K562 (cell line): ENCODE measurements around the gene PEDS1. TPM values are rescaled to one million over a fixed set of nuclear protein-coding genes. Genes with fewer than 3 reads are reported as not detected.

Source experiments
- ATF3 ChIP-seq, 2 experiments: fragments of 450-650 bp in 1 of 2; sonication (generic) in 1 of 2; formaldehyde crosslinking in 1 of 2; IDR thresholded peaks in 1 of 2; conservative IDR thresholded peaks in 1 of 2; 2 replicates each; pipeline versions ENCODE4 v1.6.1 to v1.8.1; 2016 to 2023; ENCODE audit warnings: mild to moderate bottlenecking in 2 of 2, moderate library complexity in 2 of 2, inconsistent platforms in 1 of 2, missing genetic modification reagents in 1 of 2
- CSDE1 ChIP-seq, 2 experiments: fragments of 450-650 bp; IDR thresholded peaks; 2 replicates each; pipeline ENCODE4 v1.6.1; 2016; ENCODE audit warnings: mild to moderate bottlenecking in 1 of 2
- FOXP4 ChIP-seq: sonication (generic); formaldehyde crosslinking; IDR thresholded peaks from 2 replicates; pipeline ENCODE4 v1.8.0; 2022; ENCODE audit warnings: mild to moderate bottlenecking, missing genetic modification reagents, borderline replicate concordance
- HDAC2 ChIP-seq: fragments of 450-650 bp; IDR thresholded peaks from 2 replicates; pipeline ENCODE4 v1.6.1; 2016; ENCODE audit warnings: mild to moderate bottlenecking
- JUNB ChIP-seq: fragments of 450-650 bp; formaldehyde crosslinking; conservative IDR thresholded peaks from 2 replicates; pipeline ENCODE4 v1.4.0; 2020; ENCODE audit warnings: mild to moderate bottlenecking
- KDM4B ChIP-seq, 2 experiments: fragments of 450-650 bp in 1 of 2; sonication (generic) in 1 of 2; IDR thresholded peaks; 2 replicates each; pipeline ENCODE4 v1.6.1; 2016 to 2017; ENCODE audit warnings: borderline replicate concordance in 2 of 2, antibody characterized with exemption in 1 of 2, low read depth in 1 of 2, mild to moderate bottlenecking in 1 of 2
- LCOR ChIP-seq: sonication (generic); formaldehyde crosslinking; IDR thresholded peaks from 2 replicates; pipeline ENCODE4 v1.8.0; 2022; ENCODE audit warnings: mild to moderate bottlenecking, missing genetic modification reagents
- MCM5 ChIP-seq: fragments of 450-650 bp; IDR thresholded peaks from 2 replicates; pipeline ENCODE4 v1.6.1; 2016; ENCODE audit warnings: low read depth
- SAP30 ChIP-seq: fragments of 200-600 bp; sonication (generic); IDR thresholded peaks from 2 replicates; pipeline ENCODE4 v1.6.1; 2012; ENCODE audit warnings: borderline replicate concordance, low read depth, mild to moderate bottlenecking, moderate library complexity, low read length, control low read depth, inconsistent platforms; ENCODE audit not compliant: insufficient read depth, poor library complexity, severe bottlenecking
- SMARCA4 ChIP-seq: fragments of 450-650 bp; IDR thresholded peaks from 2 replicates; pipeline ENCODE4 v1.6.1; 2016
- SMARCE1 ChIP-seq: fragments of 450-650 bp; IDR thresholded peaks from 2 replicates; pipeline ENCODE4 v1.7.1; 2016; ENCODE audit warnings: mild to moderate bottlenecking
- SREBF2 ChIP-seq: sonication (generic); formaldehyde crosslinking; IDR thresholded peaks from 2 replicates; pipeline ENCODE4 v1.4.0; 2020; ENCODE audit warnings: mild to moderate bottlenecking, missing genetic modification reagents
- SRSF3 ChIP-seq: fragments of 200-400 bp; formaldehyde crosslinking; IDR thresholded peaks from 2 replicates; pipeline ENCODE4 v1.6.1; 2016; ENCODE audit warnings: mild to moderate bottlenecking, low read length, moderate library complexity; ENCODE audit not compliant: insufficient read depth
- ZFP30 ChIP-seq: fragments of 250-450 bp; sonication (Bioruptor Pico); IDR thresholded peaks from 2 replicates; pipeline ENCODE4 v1.8.0; 2022; ENCODE audit warnings: moderate library complexity, mild to moderate bottlenecking, inconsistent platforms, borderline replicate concordance
- ZNF12 ChIP-seq: sonication (generic); formaldehyde crosslinking; IDR thresholded peaks from 2 replicates; pipeline ENCODE4 v1.4.0; 2020; ENCODE audit warnings: mild to moderate bottlenecking, missing genetic modification reagents
- ZNF140 ChIP-seq: fragments of 250-450 bp; sonication (Bioruptor Pico); IDR thresholded peaks from 2 replicates; pipeline ENCODE4 v1.8.0; 2021; ENCODE audit warnings: moderate library complexity, mild to moderate bottlenecking, inconsistent platforms
- ZNF3 ChIP-seq: fragments of 250-450 bp; sonication (Bioruptor Pico); IDR thresholded peaks from 2 replicates; pipeline ENCODE4 v1.5.0; 2021; ENCODE audit warnings: mild to moderate bottlenecking, moderate library complexity
- ZNF551 ChIP-seq: fragments of 250-450 bp; sonication (Bioruptor Pico); IDR thresholded peaks from 2 replicates; pipeline ENCODE4 v1.5.0; 2021; ENCODE audit warnings: mild to moderate bottlenecking, moderate library complexity
- ZNF561 ChIP-seq: fragments of 450-650 bp; formaldehyde crosslinking; conservative IDR thresholded peaks from 2 replicates; pipeline ENCODE4 v1.4.0; 2020; ENCODE audit warnings: mild to moderate bottlenecking, moderate library complexity
- ZNF609 ChIP-seq: sonication (generic); formaldehyde crosslinking; IDR thresholded peaks from 2 replicates; pipeline ENCODE4 v1.8.1; 2023; ENCODE audit warnings: missing genetic modification reagents, mild to moderate bottlenecking, borderline replicate concordance
- ZNF717 ChIP-seq: fragments of 250-450 bp; sonication (Bioruptor Pico); IDR thresholded peaks from 2 replicates; pipeline ENCODE4 v1.5.0; 2021
- ZNF780A ChIP-seq: fragments of 250-450 bp; sonication (Bioruptor Pico); IDR thresholded peaks from 2 replicates; pipeline ENCODE4 v1.5.0; 2021; ENCODE audit warnings: mild to moderate bottlenecking
- polyA plus RNA-seq, 8 experiments: library from polyadenylated mRNA; depleted of rRNA in 4 of 8; stranded (reverse) in 5 of 8; unstranded in 3 of 8; fragments of >200 nt; fragmentation: Nextera tagmentation in 2 of 8; fragmentation: Illumina TruSeq in 1 of 8; extraction: Ambion mirVana in 2 of 8; extraction: Trizol in 1 of 8; gene quantifications; 2 replicates each; pipeline versions ENCODE4 v1.2.1 to v1.2.3, GENCODE V29; 2011 to 2014; ENCODE audit warnings: inconsistent platforms in 1 of 8, missing spikeins in 1 of 8
- total RNA-seq, 7 experiments: library from RNA; depleted of rRNA in 6 of 7; stranded (reverse); fragments of >200 nt in 6 of 7; fragmentation: Illumina TruSeq in 2 of 7; extraction: Trizol in 2 of 7; gene quantifications; 2 replicates each; pipeline versions ENCODE4 v1.2.1 to v1.2.3, GENCODE V29; 2011 to 2021; ENCODE audit warnings: low replicate concordance in 1 of 7

The PEDS1 gene
- total and polyA plus RNA-seq, 9 of the 15 experiments (the other 6 are each of a cell fraction or from before 2014, with no cell fraction given): 2.9 to 38.5 (median 24.2) TPM

GRCh38 chr20:50151034-50151743 lies 2.3 kb downstream of the PEDS1 start (continued):
- TF ChIP-seq ZNF609 (CRISPR knock-in tag): no peak
- no peak for TF ChIP-seq SMARCE1
- TF ChIP-seq ATF3 (IDR thresholded peaks at IDR 0.05): no peak
- no peak for TF ChIP-seq ATF3 (CRISPR knock-in tag; conservative IDR thresholded peaks at IDR 0.05)
- no peak for TF ChIP-seq ZNF140 (CRISPR knock-in tag)
- no peak for TF ChIP-seq SREBF2
- TF ChIP-seq ZNF3: no peak
- TF ChIP-seq KDM4B (IDR thresholded peaks at IDR 0.05; ENCODE audit: borderline replicate concordance in 2 of 2, low read depth in 1 of 2): no peak
- no peak for TF ChIP-seq SMARCA4
- TF ChIP-seq ZNF780A (CRISPR knock-in tag): no peak
- no peak for TF ChIP-seq ZNF551 (CRISPR knock-in tag)
- TF ChIP-seq LCOR (CRISPR knock-in tag): no peak
- TF ChIP-seq CSDE1 (IDR thresholded peaks at IDR 0.05): no peak
- no peak for TF ChIP-seq FOXP4 (CRISPR knock-in tag)
- TF ChIP-seq MCM5: no peak
- no peak for TF ChIP-seq ZNF717
- no peak for TF ChIP-seq JUNB
- peak; percentile 92 for TF ChIP-seq HDAC2
- no peak for TF ChIP-seq SAP30
- 0 out of 2 replicates have a peak, but pooled peaks have one; percentile 7 for TF ChIP-seq ZNF12 (CRISPR knock-in tag)
- no peak for TF ChIP-seq SRSF3
- no peak for TF ChIP-seq ZNF561 (CRISPR knock-in tag)
- TF ChIP-seq ZFP30 (CRISPR knock-in tag): no peak
